SU-DHL-6 (cell line): ENCODE measurements around the gene PMM2.

Source experiments
- H2AFZ ChIP-seq: fragments of 200-600 bp; sonication (generic); 2 replicates; pipeline ENCODE4 v1.6.1; 2014; ENCODE audit warnings: low read depth, mild to moderate bottlenecking, moderate library complexity, mixed read lengths, antibody characterized with exemption, low read length; ENCODE audit not compliant: severe bottlenecking
- H3F3A ChIP-seq: fragments of 200-600 bp; shearing (Covaris generic); 2 replicates; pipeline ENCODE4 v1.6.0; 2016; ENCODE audit warnings: antibody characterized with exemption, mild to moderate bottlenecking; ENCODE audit not compliant: insufficient read depth
- H3K27ac ChIP-seq: fragments of 200-600 bp; sonication (generic); 2 replicates; pipeline ENCODE4 v1.5.1; 2016; ENCODE audit warnings: low read depth, mild to moderate bottlenecking, low read length, moderate library complexity, mixed read lengths
- H3K27me3 ChIP-seq: fragments of 200-600 bp; sonication (generic), shearing (Covaris generic); 2 replicates; pipeline ENCODE4 v1.6.0; 2014; ENCODE audit warnings: mild to moderate bottlenecking, low read length
- H3K36me3 ChIP-seq: fragments of 200-600 bp; sonication (generic); 2 replicates; pipeline ENCODE4 v1.6.1; 2014; ENCODE audit warnings: mild to moderate bottlenecking, low read length, mixed read lengths
- H3K4me2 ChIP-seq: fragments of 300-600, 200-600 bp; shearing (Covaris generic), sonication (generic); 2 replicates; pipeline ENCODE4 v1.6.0; 2014; ENCODE audit warnings: low read length, low read depth, mild to moderate bottlenecking; ENCODE audit not compliant: poor library complexity, severe bottlenecking
- H3K4me3 ChIP-seq: fragments of 200-600 bp; sonication (generic); 2 replicates; pipeline ENCODE4 v1.5.1; 2014; ENCODE audit warnings: antibody characterized with exemption, low read length, mild to moderate bottlenecking, mixed read lengths; ENCODE audit not compliant: insufficient read depth, poor library complexity, severe bottlenecking
- H3K79me2 ChIP-seq: fragments of 200-600 bp; sonication (generic); 2 replicates; pipeline ENCODE4 v1.6.1; 2014; ENCODE audit warnings: mild to moderate bottlenecking, low read length, moderate library complexity; ENCODE audit not compliant: insufficient read depth
- H3K9ac ChIP-seq: fragments of 200-600 bp; sonication (generic); 2 replicates; pipeline ENCODE4 v1.7.0; 2014; ENCODE audit warnings: mild to moderate bottlenecking, low read length
- H3K9me2 ChIP-seq: fragments of 200-600 bp; sonication (generic); replicated peaks from 2 replicates; pipeline ENCODE4 v1.6.1; 2014; ENCODE audit warnings: low read length; ENCODE audit not compliant: insufficient read depth
- H3K9me3 ChIP-seq: fragments of 200-600 bp; sonication (generic); 2 replicates; pipeline ENCODE4 v1.6.1; 2014; ENCODE audit warnings: low read length, mixed read lengths; ENCODE audit not compliant: insufficient read depth
- H4K20me1 ChIP-seq: fragments of 200-600 bp; sonication (generic); 2 replicates; pipeline ENCODE4 v1.6.1; 2014; ENCODE audit warnings: low read depth, mild to moderate bottlenecking, antibody characterized with exemption, low read length, moderate library complexity, mixed read lengths
- EZH2phosphoT487 ChIP-seq: fragments of 200-600 bp; sonication (generic), shearing (Covaris generic); conservative IDR thresholded peaks from 2 replicates; pipeline ENCODE4 v1.6.1; 2018; ENCODE audit warnings: mild to moderate bottlenecking, antibody characterized with exemption, low read length, moderate library complexity, mixed read lengths
- TF ChIP-seq, protein P1 (sequence below): fragments of 200-600 bp; sonication (generic); IDR thresholded peaks from one replicate; pipeline ENCODE4 v1.5.1; 2017; ENCODE audit warnings: antibody characterized with exemption, mild to moderate bottlenecking, low read length, moderate library complexity; ENCODE audit not compliant: insufficient read depth, poor library complexity, severe bottlenecking

The PMM2 gene

DNA sequence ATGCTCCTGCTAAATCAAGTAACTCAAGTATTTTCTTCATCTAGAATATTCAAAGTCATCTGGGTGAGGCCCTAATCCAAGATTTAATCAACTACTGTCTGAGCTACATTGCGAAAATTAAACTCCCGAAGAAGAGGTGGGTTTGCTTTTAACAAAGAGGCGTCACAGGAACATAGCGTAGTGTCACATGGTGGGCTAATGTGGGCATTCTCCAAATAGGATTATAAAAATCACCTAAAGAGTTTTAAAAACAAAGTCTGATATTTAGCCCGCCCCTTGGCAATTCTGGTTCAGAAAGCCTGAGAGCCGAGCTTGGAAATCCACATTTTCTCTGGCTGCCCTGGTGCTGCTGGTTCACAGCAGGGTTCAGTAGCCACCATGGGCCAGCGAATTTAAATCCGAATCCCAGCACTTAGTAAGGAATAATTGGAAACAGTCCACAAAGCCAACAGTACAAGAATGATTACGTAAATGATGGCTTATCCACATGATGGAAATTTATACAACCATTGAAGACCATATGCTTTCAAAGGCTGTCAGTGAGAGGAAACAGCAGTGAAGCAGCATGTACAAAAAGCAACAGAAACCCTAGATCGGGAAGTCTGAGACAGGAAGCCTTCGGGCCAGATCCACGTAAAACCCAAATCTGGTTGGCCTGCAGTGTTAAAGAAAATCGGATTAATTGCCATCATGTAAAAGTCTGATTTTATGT lies 8.8 kb downstream of the PMM2 start:
- Histone ChIP-seq H3K27me3 (no peaks in the 10 kb centered on the region), H3K9me2 (no peaks in the 10 kb centered on the region), H3F3A (no peaks in the 10 kb centered on the region), H3K4me3 (no peak overlapping the region), H2AFZ (no peak overlapping the region), H3K4me2 (no peak overlapping the region), H3K9ac (no peak overlapping the region), H4K20me1 (peaks cover 5% of the 10 kb centered on the region; the same call in 1 of the 2 replicates), H3K36me3 (peaks cover 50% of the 10 kb centered on the region), H3K27ac (no peak overlapping the region), H3K9me3 (no peaks in the 10 kb centered on the region), H3K79me2 (peaks cover 46% of the 10 kb centered on the region)
- TF ChIP-seq, protein P1, sequence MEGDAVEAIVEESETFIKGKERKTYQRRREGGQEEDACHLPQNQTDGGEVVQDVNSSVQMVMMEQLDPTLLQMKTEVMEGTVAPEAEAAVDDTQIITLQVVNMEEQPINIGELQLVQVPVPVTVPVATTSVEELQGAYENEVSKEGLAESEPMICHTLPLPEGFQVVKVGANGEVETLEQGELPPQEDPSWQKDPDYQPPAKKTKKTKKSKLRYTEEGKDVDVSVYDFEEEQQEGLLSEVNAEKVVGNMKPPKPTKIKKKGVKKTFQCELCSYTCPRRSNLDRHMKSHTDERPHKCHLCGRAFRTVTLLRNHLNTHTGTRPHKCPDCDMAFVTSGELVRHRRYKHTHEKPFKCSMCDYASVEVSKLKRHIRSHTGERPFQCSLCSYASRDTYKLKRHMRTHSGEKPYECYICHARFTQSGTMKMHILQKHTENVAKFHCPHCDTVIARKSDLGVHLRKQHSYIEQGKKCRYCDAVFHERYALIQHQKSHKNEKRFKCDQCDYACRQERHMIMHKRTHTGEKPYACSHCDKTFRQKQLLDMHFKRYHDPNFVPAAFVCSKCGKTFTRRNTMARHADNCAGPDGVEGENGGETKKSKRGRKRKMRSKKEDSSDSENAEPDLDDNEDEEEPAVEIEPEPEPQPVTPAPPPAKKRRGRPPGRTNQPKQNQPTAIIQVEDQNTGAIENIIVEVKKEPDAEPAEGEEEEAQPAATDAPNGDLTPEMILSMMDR = no peak
- no peak for TF ChIP-seq EZH2phosphoT487

DNA sequence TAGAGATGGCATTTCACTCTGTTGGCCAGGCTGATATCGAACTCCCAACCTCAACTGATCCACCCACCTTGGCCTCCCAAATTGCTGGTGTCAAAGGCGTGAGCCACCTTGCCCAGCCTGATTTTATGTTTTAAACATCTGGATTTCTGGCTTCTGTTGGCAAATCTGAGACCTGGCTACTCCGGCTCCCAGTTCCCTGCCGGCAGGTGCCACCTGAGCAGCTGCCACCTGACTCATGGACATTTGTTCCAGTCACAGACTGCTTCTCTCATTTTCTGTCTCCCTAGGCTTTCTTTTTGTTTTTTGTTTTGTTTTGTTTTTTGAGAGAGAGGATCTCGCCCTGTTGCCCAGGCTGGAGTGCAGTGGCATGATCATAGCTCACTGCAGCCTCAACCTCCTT lies 9.6 kb downstream of the PMM2 start:
- H3K27ac ChIP-seq = no peak overlapping the region
- peaks cover 38% of the 10 kb centered on the region for H3K79me2 ChIP-seq
- H3K9ac ChIP-seq = no peak overlapping the region
- no peaks in the 10 kb centered on the region for H3F3A ChIP-seq
- H3K27me3 ChIP-seq = no peaks in the 10 kb centered on the region
- H3K9me2 ChIP-seq = no peaks in the 10 kb centered on the region
- H4K20me1 ChIP-seq = peaks cover 5% of the 10 kb centered on the region; the same call in 1 of the 2 replicates
- H3K36me3 ChIP-seq = peaks cover 50% of the 10 kb centered on the region
- no peak overlapping the region for H3K4me3 ChIP-seq
- TF ChIP-seq, protein P1 = no peak
- no peak for TF ChIP-seq EZH2phosphoT487
- no peaks in the 10 kb centered on the region for H3K9me3 ChIP-seq
- no peak overlapping the region for H3K4me2 ChIP-seq
- H2AFZ ChIP-seq = no peak overlapping the region

- TF ChIP-seq, protein P1 = no peak
- no peak for TF ChIP-seq EZH2phosphoT487
- Histone ChIP-seq H2AFZ (no peak overlapping the region), H3K4me2 (no peak overlapping the region), H3K9me2 (no peaks in the 10 kb centered on the region), H3K36me3 (peaks cover 54% of the 10 kb centered on the region), H3K27me3 (no peaks in the 10 kb centered on the region), H3K79me2 (peaks cover 31% of the 10 kb centered on the region), H3K4me3 (no peak overlapping the region), H3K9me3 (no peaks in the 10 kb centered on the region), H4K20me1 (peaks cover 4% of the 10 kb centered on the region; the same call in 1 of the 2 replicates), H3K27ac (no peak overlapping the region), H3K9ac (no peak overlapping the region), H3F3A (no peaks in the 10 kb centered on the region)
Measured at GRCh38 chr16:8808009-8808408, 10.4 kb downstream of the PMM2 start.
